Measurements from ENCODE around the gene ADCY9. TPM values are rescaled to one million over a fixed set of nuclear protein-coding genes. Genes with fewer than 3 reads are reported as not detected.
A peak's percentile ranks its signal among the peaks of the same experiment; 100 is the strongest.
"Not testable (repeated sequence)": the region's sequence is repeated elsewhere in the genome, so short reads cannot be mapped to it uniquely, and the experiment has no call there.

The ADCY9 gene
- total RNA-seq, 1 donor from 2014 or later: 49.6 TPM

DNA sequence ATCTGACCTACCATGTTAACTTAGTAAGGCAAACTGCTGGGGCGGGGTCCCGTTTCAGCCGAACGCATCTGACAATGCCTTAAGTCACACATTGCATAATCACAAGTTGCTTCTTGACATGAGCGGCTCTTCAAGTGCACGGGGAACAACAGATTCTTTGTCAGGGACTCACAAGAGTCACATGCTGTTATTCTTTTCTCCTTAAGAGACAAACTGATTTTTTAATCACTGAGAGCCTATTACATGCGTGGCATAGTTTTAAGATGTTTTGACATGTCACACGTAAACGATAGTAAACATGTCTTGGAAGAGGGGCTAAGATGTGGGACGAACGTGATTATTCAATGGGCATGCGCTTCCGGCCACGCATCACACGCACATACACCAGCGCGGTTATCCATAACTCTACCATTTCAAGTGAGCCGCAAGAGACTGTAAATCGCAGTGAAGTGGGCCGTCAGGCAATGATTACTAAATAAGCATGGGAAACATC is 63.4 kb downstream of the ADCY9 start:
- peaks cover 35% of the 10 kb centered on the region for H3K4me1 ChIP-seq
- peak overlapping the region; percentile 24 for H3K4me3 ChIP-seq
- TF ChIP-seq, protein P1, sequence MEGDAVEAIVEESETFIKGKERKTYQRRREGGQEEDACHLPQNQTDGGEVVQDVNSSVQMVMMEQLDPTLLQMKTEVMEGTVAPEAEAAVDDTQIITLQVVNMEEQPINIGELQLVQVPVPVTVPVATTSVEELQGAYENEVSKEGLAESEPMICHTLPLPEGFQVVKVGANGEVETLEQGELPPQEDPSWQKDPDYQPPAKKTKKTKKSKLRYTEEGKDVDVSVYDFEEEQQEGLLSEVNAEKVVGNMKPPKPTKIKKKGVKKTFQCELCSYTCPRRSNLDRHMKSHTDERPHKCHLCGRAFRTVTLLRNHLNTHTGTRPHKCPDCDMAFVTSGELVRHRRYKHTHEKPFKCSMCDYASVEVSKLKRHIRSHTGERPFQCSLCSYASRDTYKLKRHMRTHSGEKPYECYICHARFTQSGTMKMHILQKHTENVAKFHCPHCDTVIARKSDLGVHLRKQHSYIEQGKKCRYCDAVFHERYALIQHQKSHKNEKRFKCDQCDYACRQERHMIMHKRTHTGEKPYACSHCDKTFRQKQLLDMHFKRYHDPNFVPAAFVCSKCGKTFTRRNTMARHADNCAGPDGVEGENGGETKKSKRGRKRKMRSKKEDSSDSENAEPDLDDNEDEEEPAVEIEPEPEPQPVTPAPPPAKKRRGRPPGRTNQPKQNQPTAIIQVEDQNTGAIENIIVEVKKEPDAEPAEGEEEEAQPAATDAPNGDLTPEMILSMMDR (IDR thresholded peaks at IDR 0.05): no peak
- H3K36me3 ChIP-seq: no peaks in the 10 kb centered on the region
- intact Hi-C loops (cut with DNase I): loop anchor here (10.0 kb wide), 1 partner anchor 62 kb away; the partner anchor contains the start of gene ADCY9
- no peaks in the 10 kb centered on the region for H3K27me3 ChIP-seq
- no peaks in the 10 kb centered on the region for H3K9me3 ChIP-seq
- H3K27ac ChIP-seq: peak overlapping the region; percentile 73
- DNase-seq (no peak), ATAC-seq (peak; percentile 20)

GRCh38 chr16:4052096-4052495 is 64.1 kb downstream of the ADCY9 start:
- H3K4me1 ChIP-seq: peaks cover 35% of the 10 kb centered on the region
- no peaks in the 10 kb centered on the region for H3K36me3 ChIP-seq
- intact Hi-C loops (cut with DNase I): loop anchor here (10.0 kb wide), 1 partner anchor 63 kb away; the partner anchor contains the start of gene ADCY9
- H3K4me3 ChIP-seq: no peak overlapping the region
- no peak for ATAC-seq
- H3K27ac ChIP-seq: peak overlapping the region; percentile 73
- no peaks in the 10 kb centered on the region for H3K9me3 ChIP-seq
- TF ChIP-seq, protein P1 (IDR thresholded peaks at IDR 0.05): no peak
- H3K27me3 ChIP-seq: no peaks in the 10 kb centered on the region
- DNase-seq: no peak

GRCh38 chr16:4051591-4051990 is 64.7 kb downstream of the ADCY9 start:
- Histone ChIP-seq H3K4me1 (peaks cover 35% of the 10 kb centered on the region), H3K9me3 (no peaks in the 10 kb centered on the region), H3K36me3 (no peaks in the 10 kb centered on the region), H3K4me3 (no peak overlapping the region), H3K27ac (peak overlapping the region; percentile 27), H3K27me3 (no peaks in the 10 kb centered on the region)
- intact Hi-C loops (cut with DNase I): loop anchor here (10.0 kb wide), 1 partner anchor 63 kb away; the partner anchor contains the start of gene ADCY9
- TF ChIP-seq, protein P1 (IDR thresholded peaks at IDR 0.05): no peak
- DNase-seq (no peak), ATAC-seq (no peak)

DNA sequence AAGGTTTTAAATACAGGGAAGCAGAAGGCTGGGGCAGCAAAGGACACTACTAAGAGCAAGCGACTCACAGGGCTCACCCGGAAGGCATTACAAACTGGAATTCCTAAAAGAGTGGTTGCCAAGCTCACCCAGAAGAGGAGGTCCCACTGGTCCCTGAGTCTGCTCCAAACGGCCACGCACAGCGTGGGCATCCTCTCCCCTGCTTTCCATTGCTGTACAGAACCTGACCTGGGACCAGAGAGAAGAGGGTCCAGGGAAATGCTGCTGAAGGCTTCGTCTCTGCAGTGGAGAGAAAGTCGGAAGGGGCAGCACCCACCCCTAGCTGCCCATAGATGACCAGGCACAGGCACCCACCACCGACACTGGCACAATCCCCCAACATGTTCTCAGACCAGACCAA is 67.2 kb downstream of the ADCY9 start:
- ATAC-seq: no peak
- no peak for DNase-seq
- intact Hi-C loops (cut with DNase I): no loop called here
- no peaks in the 10 kb centered on the region for H3K36me3 ChIP-seq
- no peak overlapping the region for H3K27ac ChIP-seq
- H3K27me3 ChIP-seq: no peaks in the 10 kb centered on the region
- peaks cover 31% of the 10 kb centered on the region for H3K4me1 ChIP-seq
- TF ChIP-seq, protein P1 (IDR thresholded peaks at IDR 0.05): no peak
- H3K4me3 ChIP-seq: no peak overlapping the region
- H3K9me3 ChIP-seq: no peaks in the 10 kb centered on the region

- peaks cover 27% of the 10 kb centered on the region for H3K4me1 ChIP-seq
- H3K9me3 ChIP-seq: no peaks in the 10 kb centered on the region
- TF ChIP-seq, protein P1 (IDR thresholded peaks at IDR 0.05): no peak
- H3K27ac ChIP-seq: no peak overlapping the region
- intact Hi-C loops (cut with DNase I): no loop called here
- no peak for ATAC-seq
- H3K4me3 ChIP-seq: no peak overlapping the region
- no peaks in the 10 kb centered on the region for H3K36me3 ChIP-seq
- no peak for DNase-seq
- no peaks in the 10 kb centered on the region for H3K27me3 ChIP-seq
These were observed 67.8 kb downstream of the ADCY9 start for GRCh38 chr16:4048481-4048880.

GRCh38 chr16:4046221-4046620 is 70.0 kb downstream of the ADCY9 start:
- Histone ChIP-seq H3K4me3 (no peak overlapping the region), H3K27ac (no peak overlapping the region), H3K4me1 (peaks cover 6% of the 10 kb centered on the region), H3K9me3 (no peaks in the 10 kb centered on the region), H3K27me3 (no peaks in the 10 kb centered on the region), H3K36me3 (no peaks in the 10 kb centered on the region)
- TF ChIP-seq, protein P1 (IDR thresholded peaks at IDR 0.05): no peak
- ATAC-seq: no peak
- intact Hi-C loops (cut with DNase I): no loop called here
- no peak for DNase-seq

DNA sequence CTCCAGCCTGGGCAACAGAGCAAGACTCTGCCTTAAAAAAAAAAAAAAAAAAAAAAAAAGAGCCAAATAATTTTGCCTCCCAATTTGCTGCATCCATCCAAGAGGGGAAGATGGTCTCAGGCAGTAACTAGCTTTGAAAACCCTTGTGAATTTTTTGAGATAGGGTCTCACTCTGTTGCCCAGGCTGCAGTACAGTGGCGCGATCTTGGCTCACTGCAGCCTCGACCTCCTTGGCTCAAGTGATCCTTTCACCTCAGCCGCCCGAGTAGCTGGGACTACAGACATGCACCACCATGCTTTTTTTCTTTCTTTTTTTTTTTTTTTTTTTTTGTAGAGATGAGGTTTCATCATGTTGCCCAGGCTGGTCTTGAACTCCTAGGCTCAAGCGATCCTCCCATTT is 70.7 kb downstream of the ADCY9 start:
- H3K9me3 ChIP-seq; H3K4me1 ChIP-seq; H3K27ac ChIP-seq; DNase-seq; H3K4me3 ChIP-seq; ATAC-seq; intact Hi-C loops (cut with DNase I); H3K36me3 ChIP-seq; H3K27me3 ChIP-seq: not testable (repeated sequence)

Data from upper lobe of right lung (tissue), 1 donor.